HEK293 (cell line): ENCODE measurements around the gene AIMP2.

Experiments used
- CTCF ChIP-seq: fragments of 450-650 bp; formaldehyde crosslinking; IDR thresholded peaks from 2 replicates; pipeline ENCODE4 v1.5.1; 2016; ENCODE audit warnings: missing biosample characterization, missing genetic modification characterization
- GLIS1 ChIP-seq: fragments of 450-650 bp; formaldehyde crosslinking; IDR thresholded peaks from 2 replicates; pipeline ENCODE4 v1.5.1; 2016; ENCODE audit warnings: missing biosample characterization, missing genetic modification characterization
- KLF9 ChIP-seq: fragments of 450-650 bp; formaldehyde crosslinking; IDR thresholded peaks from 2 replicates; pipeline ENCODE4 v1.5.1; 2016; ENCODE audit warnings: missing biosample characterization, missing genetic modification characterization, low read depth
- ZNF513 ChIP-seq: fragments of 450-650 bp; IDR thresholded peaks from 2 replicates; pipeline ENCODE4 v1.5.1; 2018; ENCODE audit warnings: missing biosample characterization, missing genetic modification characterization
- ZNF830 ChIP-seq: fragments of 450-650 bp; IDR thresholded peaks from 2 replicates; pipeline ENCODE4 v1.5.0; 2018; ENCODE audit warnings: missing biosample characterization, missing genetic modification characterization, low read depth, mild to moderate bottlenecking, moderate library complexity

GRCh38 chr7:6032167-6032566 lies 23.1 kb downstream of the AIMP2 start:
- TF ChIP-seq ZNF830 (tag by site-specific recombination) (no peak), KLF9 (no peak), CTCF (tag by site-specific recombination) (no peak), GLIS1 (no peak), ZNF513 (tag by site-specific recombination) (no peak)
